HS-5 (cell line): ENCODE data around the gene BLTP3A.

Experiments
- DNase-seq: peaks from one replicate; pipeline ENCODE4 v3.0.0-alpha.2; 2012; ENCODE audit warnings: low read depth

The BLTP3A gene

GRCh38 chr6:34832942-34833341 lies 41.1 kb downstream of the BLTP3A start:
- no peak for DNase-seq

GRCh38 chr6:34834789-34835518 lies 43.1 kb downstream of the BLTP3A start:
- peak; percentile 23 for DNase-seq

- DNase-seq: no peak
Measured at GRCh38 chr6:34836008-34836407, 44.1 kb downstream of the BLTP3A start.

GRCh38 chr6:34836451-34836850 lies 44.6 kb downstream of the BLTP3A start:
- DNase-seq: no peak

GRCh38 chr6:34837528-34837927 lies 45.6 kb downstream of the BLTP3A start:
- no peak for DNase-seq

- no peak for DNase-seq
Measured at GRCh38 chr6:34839666-34840352, 47.9 kb downstream of the BLTP3A start.
